Ascending aorta (tissue), 2 donors: ENCODE data around the gene KAZALD1. TPM values are rescaled to one million over a fixed set of nuclear protein-coding genes. Genes with fewer than 3 reads are reported as not detected.

Source experiments
- DNase-seq, 2 donors: peaks; one replicate each; pipeline ENCODE4 v3.0.0-alpha.2; 2019; ENCODE audit warnings: low spot score in 2 of 2
- H3K27ac ChIP-seq, 2 donors: fragments of 200-600 bp; sonication (generic); one replicate each; pipeline ENCODE4 v1.5.1; 2016 to 2017; ENCODE audit warnings: mild to moderate bottlenecking in 1 of 2
- H3K27me3 ChIP-seq: fragments of 200-600 bp; sonication (generic); one replicate; pipeline ENCODE4 v1.5.1; 2017
- H3K36me3 ChIP-seq, 2 donors: fragments of 200-600 bp; sonication (generic); one replicate each; pipeline ENCODE4 v1.5.1; 2016
- H3K4me1 ChIP-seq, 2 donors: fragments of 200-600 bp; sonication (generic); one replicate each; pipeline ENCODE4 v1.5.1; 2016 to 2017; ENCODE audit warnings: mild to moderate bottlenecking in 1 of 2
- H3K4me3 ChIP-seq, 2 donors: fragments of 200-600 bp; sonication (generic); one replicate each; pipeline ENCODE4 v1.5.1; 2016 to 2017; ENCODE audit warnings: mild to moderate bottlenecking in 1 of 2
- H3K9me3 ChIP-seq, 2 donors: fragments of 200-600 bp; sonication (generic); one replicate each; pipeline ENCODE4 v1.5.1; 2016
- CTCF ChIP-seq, 3 experiments: fragments of 200-600 bp in 2 of 3; fragments of 450-650 bp in 1 of 3; sonication (generic) in 2 of 3; IDR thresholded peaks; one replicate each; pipeline ENCODE4 v1.5.1; 2016 to 2019; ENCODE audit warnings: antibody characterized with exemption in 3 of 3, mild to moderate bottlenecking in 1 of 3, moderate library complexity in 1 of 3
- intact Hi-C: fragments of 100-400 bp; cut with DNase I; formaldehyde crosslinking; loops from one replicate; pipeline ENCODE4 v1.15.1; 2023
- total RNA-seq: library from RNA; depleted of rRNA; stranded (reverse); fragments of >200 nt; gene quantifications from one replicate; pipeline ENCODE4 v1.1.0, GENCODE V29; 2016

KAZALD1 gene
- total RNA-seq, 1 donor from 2014 or later = 5.7 TPM

GRCh38 chr10:101052285-101052684, 9.5 kb upstream of the KAZALD1 start:
- peak in 1 of 3 experiments; percentile 11 for TF ChIP-seq CTCF (IDR thresholded peaks at IDR 0.05)
- peak overlapping the region in 1 of 2 donors; percentile 68 for H3K27ac ChIP-seq
- H3K4me1 ChIP-seq = peaks cover 8 to 11% of the 10 kb centered on the region in 2 donors
- no peaks in the 10 kb centered on the region for H3K9me3 ChIP-seq
- H3K4me3 ChIP-seq = no peak overlapping the region
- intact Hi-C loops = loop anchor here (2.0 kb wide), 1 partner anchor 15 kb away; no protein-coding TSS in a partner anchor
- DNase-seq = peak; percentile 52 to 81
- peaks cover 25% of the 10 kb centered on the region for H3K27me3 ChIP-seq
- H3K36me3 ChIP-seq = no peaks in the 10 kb centered on the region

- Histone ChIP-seq H3K27ac (no peak overlapping the region), H3K27me3 (peaks cover 17% of the 10 kb centered on the region), H3K9me3 (no peaks in the 10 kb centered on the region), H3K4me3 (no peak overlapping the region), H3K4me1 (peaks cover 8 to 11% of the 10 kb centered on the region in 2 donors), H3K36me3 (no peaks in the 10 kb centered on the region)
- intact Hi-C loops = loop anchor here (2.0 kb wide), 1 partner anchor 13 kb away; no protein-coding TSS in a partner anchor
- TF ChIP-seq CTCF (IDR thresholded peaks at IDR 0.05) = no peak
- DNase-seq = no peak
Measured at GRCh38 chr10:101053516-101053915, 8.3 kb upstream of the KAZALD1 start.

GRCh38 chr10:101054351-101054750, 7.4 kb upstream of the KAZALD1 start:
- H3K9me3 ChIP-seq = no peaks in the 10 kb centered on the region
- DNase-seq = no peak
- no peaks in the 10 kb centered on the region for H3K36me3 ChIP-seq
- TF ChIP-seq CTCF (IDR thresholded peaks at IDR 0.05) = no peak
- peaks cover 10% of the 10 kb centered on the region for H3K27me3 ChIP-seq
- peaks cover 8 to 11% of the 10 kb centered on the region in 2 donors for H3K4me1 ChIP-seq
- H3K27ac ChIP-seq = no peak overlapping the region
- intact Hi-C loops = no loop called here
- no peak overlapping the region for H3K4me3 ChIP-seq

- no peak for TF ChIP-seq CTCF (IDR thresholded peaks at IDR 0.05)
- no peak overlapping the region for H3K27ac ChIP-seq
- no peaks in the 10 kb centered on the region for H3K9me3 ChIP-seq
- H3K4me3 ChIP-seq = no peak overlapping the region
- H3K36me3 ChIP-seq = no peaks in the 10 kb centered on the region
- no peak for DNase-seq
- H3K27me3 ChIP-seq = peaks cover 4% of the 10 kb centered on the region
- peaks cover 7 to 11% of the 10 kb centered on the region in 2 donors for H3K4me1 ChIP-seq
- intact Hi-C loops = loop anchor here (5.0 kb wide), 1 partner anchor 87 kb away; no protein-coding TSS in a partner anchor
Measured at GRCh38 chr10:101054876-101055275, 6.9 kb upstream of the KAZALD1 start.

- Histone ChIP-seq H3K27ac (no peak overlapping the region), H3K27me3 (no peaks in the 10 kb centered on the region), H3K9me3 (no peaks in the 10 kb centered on the region), H3K4me1 (peaks cover 3 to 9% of the 10 kb centered on the region in 2 donors), H3K36me3 (no peaks in the 10 kb centered on the region), H3K4me3 (no peak overlapping the region)
- no peak for DNase-seq
- TF ChIP-seq CTCF (IDR thresholded peaks at IDR 0.05) = no peak
- intact Hi-C loops = loop anchor here (5.0 kb wide), 1 partner anchor 87 kb away; no protein-coding TSS in a partner anchor
Measured at GRCh38 chr10:101055411-101055810, 6.4 kb upstream of the KAZALD1 start.
